ENCODE data around the gene LGSN.

GRCh38 chr6:63289269-63289872 lies 30.4 kb downstream of the LGSN start:
- TF ChIP-seq, protein P1, sequence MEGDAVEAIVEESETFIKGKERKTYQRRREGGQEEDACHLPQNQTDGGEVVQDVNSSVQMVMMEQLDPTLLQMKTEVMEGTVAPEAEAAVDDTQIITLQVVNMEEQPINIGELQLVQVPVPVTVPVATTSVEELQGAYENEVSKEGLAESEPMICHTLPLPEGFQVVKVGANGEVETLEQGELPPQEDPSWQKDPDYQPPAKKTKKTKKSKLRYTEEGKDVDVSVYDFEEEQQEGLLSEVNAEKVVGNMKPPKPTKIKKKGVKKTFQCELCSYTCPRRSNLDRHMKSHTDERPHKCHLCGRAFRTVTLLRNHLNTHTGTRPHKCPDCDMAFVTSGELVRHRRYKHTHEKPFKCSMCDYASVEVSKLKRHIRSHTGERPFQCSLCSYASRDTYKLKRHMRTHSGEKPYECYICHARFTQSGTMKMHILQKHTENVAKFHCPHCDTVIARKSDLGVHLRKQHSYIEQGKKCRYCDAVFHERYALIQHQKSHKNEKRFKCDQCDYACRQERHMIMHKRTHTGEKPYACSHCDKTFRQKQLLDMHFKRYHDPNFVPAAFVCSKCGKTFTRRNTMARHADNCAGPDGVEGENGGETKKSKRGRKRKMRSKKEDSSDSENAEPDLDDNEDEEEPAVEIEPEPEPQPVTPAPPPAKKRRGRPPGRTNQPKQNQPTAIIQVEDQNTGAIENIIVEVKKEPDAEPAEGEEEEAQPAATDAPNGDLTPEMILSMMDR (IDR thresholded peaks at IDR 0.05 in 2 of 3, conservative IDR thresholded peaks at IDR 0.05 in 1 of 3; ENCODE audit: borderline replicate concordance in 1 of 3, insufficient read depth in 1 of 3, low read depth in 2 of 3, low read length in 2 of 3): no peak
- TF ChIP-seq FOSL1 (IDR thresholded peaks at IDR 0.05; ENCODE audit: low read depth) (no peak), POLR2A (IDR thresholded peaks at IDR 0.05; ENCODE audit: borderline replicate concordance, extremely low read depth, insufficient read depth, insufficient read length) (no peak), RAD21 (IDR thresholded peaks at IDR 0.05; ENCODE audit: low read depth) (no peak), EZH2 (IDR thresholded peaks at IDR 0.05) (no peak), TCF7L2 (IDR thresholded peaks at IDR 0.05; ENCODE audit: borderline replicate concordance, extremely low read depth, insufficient read depth, insufficient read length) (no peak)

Data from HCT116 (cell line).